Measurements from ENCODE around the gene EPHB4.

GRCh38 chr7:100786323-100786722 lies 41.0 kb downstream of the EPHB4 start:
- no peak for TF ChIP-seq POLR2A (IDR thresholded peaks at IDR 0.05)
- TF ChIP-seq CTCF (IDR thresholded peaks at IDR 0.05), result no peak

Measured in breast epithelium (tissue), 3 donors.